CD4-positive, CD25-positive, alpha-beta regulatory T cell (primary cell): ENCODE measurements around the gene DMXL1. TPM values are rescaled to one million over a fixed set of nuclear protein-coding genes. Genes with fewer than 3 reads are reported as not detected.

Experiments used
- ATAC-seq, 2 donors: fragments of 150-1000 bp; cut with Tn5 transposase; one replicate each; pipeline ENCODE4 v1.10.0; 2021; ENCODE audit warnings: low read depth in 2 of 2, moderate number of reproducible peaks in 2 of 2, moderate library complexity in 1 of 2
- DNase-seq, 3 donors: peaks; one replicate each; pipeline versions ENCODE4 v3.0.0 to v3.0.0-alpha.2; 2012 to 2022; ENCODE audit warnings: mixed read lengths in 1 of 3
- H3K27ac ChIP-seq: one replicate; pipeline ENCODE4 v1.7.0; 2013; ENCODE audit warnings: mild to moderate bottlenecking, low read length; ENCODE audit not compliant: insufficient read depth, poor library complexity, severe bottlenecking
- H3K27me3 ChIP-seq: one replicate; pipeline ENCODE4 v1.7.0; 2013; ENCODE audit warnings: low read length; ENCODE audit not compliant: control insufficient read depth, insufficient read depth
- H3K36me3 ChIP-seq: one replicate; pipeline ENCODE4 v1.7.0; 2013; ENCODE audit warnings: mild to moderate bottlenecking, low read length, moderate library complexity; ENCODE audit not compliant: control insufficient read depth, insufficient read depth
- H3K4me1 ChIP-seq: 2 replicates; pipeline ENCODE4 v1.7.0; 2013; ENCODE audit warnings: mild to moderate bottlenecking, low read length; ENCODE audit not compliant: insufficient read depth, control insufficient read depth, poor library complexity, severe bottlenecking
- H3K4me3 ChIP-seq: one replicate; pipeline ENCODE4 v1.7.0; 2013; ENCODE audit warnings: low read depth, mild to moderate bottlenecking, low read length, moderate library complexity
- H3K9me3 ChIP-seq, 2 experiments: 1 replicate in 1 of 2; 2 replicates in 1 of 2; pipeline ENCODE4 v1.7.0; 2013; ENCODE audit warnings: low read length in 2 of 2, mild to moderate bottlenecking in 1 of 2, moderate library complexity in 1 of 2; ENCODE audit not compliant: control insufficient read depth in 2 of 2
- H3K27ac Mint-ChIP-seq, 3 donors: one replicate each; pipeline ENCODE4 v1.8.0; 2020 to 2022; ENCODE audit warnings: mild to moderate bottlenecking in 3 of 3, mixed read lengths in 3 of 3, moderate library complexity in 2 of 3
- H3K27me3 Mint-ChIP-seq: one replicate; pipeline ENCODE4 v1.8.0; 2022; ENCODE audit warnings: mild to moderate bottlenecking, mixed read lengths
- H3K36me3 Mint-ChIP-seq: one replicate; pipeline ENCODE4 v1.8.0; 2020; ENCODE audit warnings: mixed read lengths
- H3K4me1 Mint-ChIP-seq, 4 donors: one replicate each; pipeline ENCODE4 v1.8.0; 2020 to 2022; ENCODE audit warnings: mixed read lengths in 4 of 4, mild to moderate bottlenecking in 1 of 4
- H3K4me3 Mint-ChIP-seq, 4 donors: one replicate each; pipeline ENCODE4 v1.8.0; 2020 to 2022; ENCODE audit warnings: mild to moderate bottlenecking in 4 of 4, mixed read lengths in 4 of 4, moderate library complexity in 3 of 4
- H3K9me3 Mint-ChIP-seq, 7 donors: one replicate each; pipeline ENCODE4 v1.8.0; 2020 to 2022; ENCODE audit warnings: mixed read lengths in 7 of 7, mild to moderate bottlenecking in 3 of 7, moderate library complexity in 2 of 7
- polyA plus RNA-seq, 4 donors: library from polyadenylated mRNA; unstranded; fragments of 300-500 nt; fragmentation: Illumina TruSeq; gene quantifications; one replicate each; pipeline ENCODE4 v1.2.3, GENCODE V29; 2021
- total RNA-seq: library from RNA; stranded (reverse); gene quantifications from one replicate; pipeline ENCODE4 v1.2.3, GENCODE V29; 2022

DMXL1 gene
- total and polyA plus RNA-seq, 5 donors from 2014 or later, result 9.6 to 39.0 (median 11.4) TPM

DNA sequence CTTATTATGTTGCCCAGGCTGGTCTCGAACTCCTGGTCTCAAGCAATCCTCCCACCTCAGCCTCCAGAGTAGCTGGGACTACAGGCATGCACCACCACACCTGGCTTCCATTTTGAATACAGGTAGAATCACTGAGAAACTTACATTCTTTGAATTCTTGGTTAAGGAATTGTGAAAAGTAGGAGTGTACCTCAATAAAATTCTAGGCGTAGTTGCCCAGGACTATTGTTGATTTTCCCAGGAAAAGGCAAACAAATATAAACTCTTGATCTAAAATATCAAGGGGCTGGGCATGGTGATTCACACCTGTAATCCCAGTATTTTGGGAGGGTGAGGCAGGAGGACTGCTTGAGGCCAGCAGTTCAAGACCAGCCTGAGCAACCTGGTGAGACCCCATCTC, 16.8 kb upstream of the DMXL1 start:
- Mint-ChIP-seq H3K9me3 (no peaks in the 10 kb centered on the region), H3K4me1 (no peaks in the 10 kb centered on the region), H3K36me3 (no peaks in the 10 kb centered on the region), H3K27me3 (peaks cover 8% of the 10 kb centered on the region), H3K27ac (no peak overlapping the region), H3K4me3 (no peak overlapping the region)
- DNase-seq, result no peak
- ATAC-seq, result no peak
- H3K27me3 ChIP-seq, result no peaks in the 10 kb centered on the region
- no peaks in the 10 kb centered on the region for H3K36me3 ChIP-seq
- no peak overlapping the region for H3K4me3 ChIP-seq
- no peak overlapping the region for H3K27ac ChIP-seq
- no peaks in the 10 kb centered on the region for H3K4me1 ChIP-seq
- no peaks in the 10 kb centered on the region for H3K9me3 ChIP-seq

- Histone ChIP-seq H3K4me3 (no peak overlapping the region), H3K27me3 (no peaks in the 10 kb centered on the region), H3K27ac (no peak overlapping the region), H3K9me3 (no peaks in the 10 kb centered on the region), H3K4me1 (no peaks in the 10 kb centered on the region), H3K36me3 (no peaks in the 10 kb centered on the region)
- H3K9me3 Mint-ChIP-seq, result no peaks in the 10 kb centered on the region
- DNase-seq (no peak), ATAC-seq (no peak)
- H3K27ac Mint-ChIP-seq, result no peak overlapping the region
- peaks cover 2% of the 10 kb centered on the region for H3K27me3 Mint-ChIP-seq
- H3K4me3 Mint-ChIP-seq, result no peak overlapping the region
- H3K36me3 Mint-ChIP-seq, result no peaks in the 10 kb centered on the region
- no peaks in the 10 kb centered on the region for H3K4me1 Mint-ChIP-seq
Measured at GRCh38 chr5:119055294-119055693, 15.6 kb upstream of the DMXL1 start.

DNA sequence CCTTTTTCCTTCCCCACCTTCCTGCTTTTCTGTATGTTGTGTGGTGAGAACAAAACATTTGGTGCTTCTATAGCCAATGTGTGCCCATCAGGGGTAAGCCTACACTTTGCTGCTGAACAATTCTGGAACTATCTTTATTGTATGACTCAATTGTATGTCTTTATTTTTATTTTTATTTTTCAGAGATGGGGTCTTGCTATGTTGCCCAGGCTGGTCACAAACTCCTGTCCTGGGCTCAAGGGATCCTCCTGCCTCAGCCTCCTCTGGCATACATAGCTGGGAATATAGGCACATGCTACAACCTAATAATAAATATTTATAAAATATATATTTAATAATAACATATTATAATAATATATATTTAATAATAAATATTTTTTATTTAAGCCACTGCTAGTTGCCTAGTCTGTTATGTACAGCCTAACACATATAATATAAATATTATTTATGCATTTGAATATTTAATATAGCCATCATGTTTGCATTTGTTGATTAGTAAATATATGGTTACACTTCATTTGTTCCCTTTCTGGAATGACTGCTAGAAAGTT, 11.8 kb upstream of the DMXL1 start:
- Mint-ChIP-seq H3K27me3 (no peaks in the 10 kb centered on the region), H3K4me1 (peaks cover 4 to 8% (median 5%) of the 10 kb centered on the region in 4 donors), H3K36me3 (no peaks in the 10 kb centered on the region), H3K9me3 (no peaks in the 10 kb centered on the region), H3K4me3 (no peak overlapping the region), H3K27ac (no peak overlapping the region)
- H3K27me3 ChIP-seq, result no peaks in the 10 kb centered on the region
- H3K27ac ChIP-seq, result no peak overlapping the region
- no peak overlapping the region for H3K4me3 ChIP-seq
- DNase-seq (no peak), ATAC-seq (no peak)
- no peaks in the 10 kb centered on the region for H3K9me3 ChIP-seq
- no peaks in the 10 kb centered on the region for H3K4me1 ChIP-seq
- H3K36me3 ChIP-seq, result no peaks in the 10 kb centered on the region

DNA sequence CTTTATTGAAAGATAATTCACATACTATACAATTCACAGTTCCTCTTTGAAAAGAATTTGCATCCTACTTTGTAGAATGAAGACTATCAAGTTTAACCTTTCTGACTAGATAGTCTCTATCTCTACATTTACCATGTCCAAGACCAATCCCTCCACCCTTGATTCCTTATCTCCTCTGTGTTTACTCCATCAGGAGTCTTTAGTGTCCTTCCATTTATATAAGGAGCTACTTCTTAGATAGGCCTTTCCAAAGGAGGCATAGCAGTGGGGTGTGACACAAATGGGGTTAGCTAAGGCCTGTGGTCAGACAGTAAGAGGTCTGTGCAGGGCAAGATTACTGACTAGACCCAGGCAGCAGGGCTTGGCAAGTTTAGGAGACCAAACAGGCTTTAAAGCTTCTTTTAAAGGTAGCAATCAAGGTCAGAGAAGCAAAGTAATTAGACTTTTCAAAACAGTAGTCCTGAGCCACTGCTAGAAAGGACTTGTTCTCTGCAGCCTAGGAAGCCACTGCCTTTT, 11.1 kb upstream of the DMXL1 start:
- no peaks in the 10 kb centered on the region for H3K36me3 ChIP-seq
- no peak overlapping the region for H3K27ac Mint-ChIP-seq
- H3K27me3 Mint-ChIP-seq, result no peaks in the 10 kb centered on the region
- H3K4me1 Mint-ChIP-seq, result peaks cover 7 to 12% (median 8%) of the 10 kb centered on the region in 4 donors
- H3K36me3 Mint-ChIP-seq, result no peaks in the 10 kb centered on the region
- H3K4me3 Mint-ChIP-seq, result no peak overlapping the region
- ATAC-seq (no peak), DNase-seq (no peak)
- no peak overlapping the region for H3K27ac ChIP-seq
- no peak overlapping the region for H3K4me3 ChIP-seq
- H3K4me1 ChIP-seq, result no peaks in the 10 kb centered on the region
- H3K27me3 ChIP-seq, result no peaks in the 10 kb centered on the region
- H3K9me3 ChIP-seq, result no peaks in the 10 kb centered on the region
- no peaks in the 10 kb centered on the region for H3K9me3 Mint-ChIP-seq

- H3K4me1 ChIP-seq, result no peaks in the 10 kb centered on the region
- Mint-ChIP-seq H3K9me3 (no peaks in the 10 kb centered on the region), H3K4me1 (peaks cover 7 to 12% (median 8%) of the 10 kb centered on the region in 4 donors), H3K27ac (peak overlapping the region in 2 of 3 donors; percentile 17 to 76), H3K27me3 (no peaks in the 10 kb centered on the region), H3K36me3 (no peaks in the 10 kb centered on the region), H3K4me3 (peak overlapping the region in 1 of 4 donors; percentile 73)
- DNase-seq (peak in 1 of 3 donors; percentile 38), ATAC-seq (peak in 1 of 2 donors; percentile 50)
- no peaks in the 10 kb centered on the region for H3K36me3 ChIP-seq
- no peaks in the 10 kb centered on the region for H3K27me3 ChIP-seq
- H3K4me3 ChIP-seq, result no peak overlapping the region
- no peaks in the 10 kb centered on the region for H3K9me3 ChIP-seq
- H3K27ac ChIP-seq, result no peak overlapping the region
Measured at GRCh38 chr5:119063579-119064379, 7.1 kb upstream of the DMXL1 start.

GRCh38 chr5:119067450-119067849, 3.4 kb upstream of the DMXL1 start:
- no peak overlapping the region for H3K27ac ChIP-seq
- no peak overlapping the region for H3K4me3 ChIP-seq
- no peaks in the 10 kb centered on the region for H3K36me3 ChIP-seq
- Mint-ChIP-seq H3K4me3 (no peak overlapping the region), H3K9me3 (no peaks in the 10 kb centered on the region), H3K27ac (no peak overlapping the region), H3K27me3 (no peaks in the 10 kb centered on the region), H3K4me1 (peaks cover 10 to 23% (median 15%) of the 10 kb centered on the region in 4 donors), H3K36me3 (peaks cover 3% of the 10 kb centered on the region)
- H3K9me3 ChIP-seq, result no peaks in the 10 kb centered on the region
- H3K4me1 ChIP-seq, result peaks cover 17% of the 10 kb centered on the region
- DNase-seq (no peak), ATAC-seq (no peak)
- no peaks in the 10 kb centered on the region for H3K27me3 ChIP-seq

DNA sequence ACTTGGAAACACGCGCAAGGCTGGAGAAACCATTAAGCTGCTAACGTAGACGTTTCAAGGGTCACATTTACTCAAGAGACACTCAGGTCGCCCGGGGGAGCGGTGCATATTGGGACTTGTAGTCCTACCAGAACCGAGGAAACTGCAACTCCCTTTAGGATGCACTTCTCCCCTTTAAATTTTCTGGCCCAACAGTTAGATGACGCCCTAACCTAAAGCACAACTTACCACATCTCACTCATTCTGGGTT, 384 bp upstream of the DMXL1 start:
- peak overlapping the region; percentile 97 for H3K27ac ChIP-seq
- no peaks in the 10 kb centered on the region for H3K36me3 ChIP-seq
- Mint-ChIP-seq H3K4me1 (peaks cover 9 to 39% (median 28%) of the 10 kb centered on the region in 4 donors), H3K36me3 (peaks cover 7% of the 10 kb centered on the region), H3K27ac (peak overlapping the region; percentile 100), H3K9me3 (no peaks in the 10 kb centered on the region), H3K27me3 (no peaks in the 10 kb centered on the region), H3K4me3 (peak overlapping the region; percentile 95 to 100 (median 99))
- no peaks in the 10 kb centered on the region for H3K27me3 ChIP-seq
- DNase-seq, result no peak
- H3K4me1 ChIP-seq, result peaks cover 23% of the 10 kb centered on the region
- H3K9me3 ChIP-seq, result no peaks in the 10 kb centered on the region
- H3K4me3 ChIP-seq, result peak overlapping the region; percentile 96
- peak in 1 of 2 donors; percentile 60 for ATAC-seq

GRCh38 chr5:119071561-119071995, 691 bp downstream of the DMXL1 start:
- Mint-ChIP-seq H3K9me3 (no peaks in the 10 kb centered on the region), H3K4me3 (peak overlapping the region; percentile 87 to 100 (median 99)), H3K27ac (peak overlapping the region; percentile 88 to 100 (median 100)), H3K27me3 (no peaks in the 10 kb centered on the region), H3K36me3 (peaks cover 7% of the 10 kb centered on the region), H3K4me1 (peaks cover 14 to 47% (median 36%) of the 10 kb centered on the region in 4 donors)
- Histone ChIP-seq H3K4me1 (peaks cover 23% of the 10 kb centered on the region), H3K27ac (peak overlapping the region; percentile 97), H3K36me3 (no peaks in the 10 kb centered on the region), H3K27me3 (no peaks in the 10 kb centered on the region), H3K9me3 (no peaks in the 10 kb centered on the region), H3K4me3 (peak overlapping the region; percentile 73)
- ATAC-seq (no peak), DNase-seq (no peak)
